Measurements from ENCODE around the gene TRPV5.

- TF ChIP-seq CTCF (IDR thresholded peaks at IDR 0.05; ENCODE audit: control extremely low read depth in 1 of 3, insufficient read depth in 1 of 3, low read depth in 1 of 3, low read length in 3 of 3) (no peak), SRF (IDR thresholded peaks at IDR 0.05; ENCODE audit: low read depth, low read length) (no peak), POLR2A (IDR thresholded peaks at IDR 0.05; ENCODE audit: control extremely low read depth in 1 of 2, low read depth in 2 of 2, low read length in 2 of 2) (no peak), YY1 (IDR thresholded peaks at IDR 0.05; ENCODE audit: low read depth, low read length) (no peak), RFX5 (IDR thresholded peaks at IDR 0.05; ENCODE audit: borderline replicate concordance, low read depth, low read length) (no peak), EZH2 (IDR thresholded peaks at IDR 0.05; ENCODE audit: low read depth, low read length, severe bottlenecking) (no peak), EP300 (IDR thresholded peaks at IDR 0.05; ENCODE audit: borderline replicate concordance in 1 of 2, low read depth in 2 of 2, low read length in 2 of 2) (no peak)
These were observed 69.5 kb downstream of the TRPV5 start for GRCh38 chr7:142863891-142864685.

Data from H1 (cell line).